NCI-H524 (cell line): ENCODE data around the gene PDLIM5.
"Not testable (repeated sequence)": the region's sequence is repeated elsewhere in the genome, so short reads cannot be mapped to it uniquely, and the experiment has no call there.

Source experiments
- DNase-seq, 2 experiments: peaks; one replicate each; lab custom pipeline; 2025; lab: John Stamatoyannopoulos, UW

Gene PDLIM5

GRCh38 chr4:94451695-94452475 lies at the start of gene PDLIM5:
TSS of gene PDLIM5 (plus strand) at chr4:94451942. CDS start at chr4:94455289, 3,347 bp downstream.
- DNase-seq: peak; percentile 55 to 77

- not testable (repeated sequence) for DNase-seq
Measured at GRCh38 chr4:94402439-94402838, 49.3 kb upstream of the PDLIM5 start.

- DNase-seq: no peak
Measured at GRCh38 chr4:94403751-94404150, 48.0 kb upstream of the PDLIM5 start.

GRCh38 chr4:94406668-94407437 lies 44.9 kb upstream of the PDLIM5 start:
- peak in 1 of 2 experiments; percentile 49 for DNase-seq

- no peak for DNase-seq
Measured at GRCh38 chr4:94407846-94408245, 43.9 kb upstream of the PDLIM5 start.

GRCh38 chr4:94408549-94409374 lies 43.0 kb upstream of the PDLIM5 start:
- no peak for DNase-seq

- no peak for DNase-seq
Measured at GRCh38 chr4:94409375-94409679, 42.4 kb upstream of the PDLIM5 start.

GRCh38 chr4:94409962-94410361 lies 41.8 kb upstream of the PDLIM5 start:
- no peak for DNase-seq

GRCh38 chr4:94410678-94411206 lies 41.0 kb upstream of the PDLIM5 start:
- DNase-seq: no peak

GRCh38 chr4:94411296-94411695 lies 40.4 kb upstream of the PDLIM5 start:
- no peak for DNase-seq

GRCh38 chr4:94412019-94412657 lies 39.6 kb upstream of the PDLIM5 start:
- DNase-seq: no peak

GRCh38 chr4:94412658-94413038 lies 39.1 kb upstream of the PDLIM5 start:
- DNase-seq: no peak

- no peak for DNase-seq
Measured at GRCh38 chr4:94413085-94413840, 38.5 kb upstream of the PDLIM5 start.

GRCh38 chr4:94414907-94415306 lies 36.8 kb upstream of the PDLIM5 start:
- no peak for DNase-seq

- no peak for DNase-seq
Measured at GRCh38 chr4:94415448-94415847, 36.3 kb upstream of the PDLIM5 start.

GRCh38 chr4:94416335-94416734 lies 35.4 kb upstream of the PDLIM5 start:
- no peak for DNase-seq

- no peak for DNase-seq
Measured at GRCh38 chr4:94416981-94417380, 34.8 kb upstream of the PDLIM5 start.

GRCh38 chr4:94419549-94419948 lies 32.2 kb upstream of the PDLIM5 start:
- DNase-seq: no peak

GRCh38 chr4:94419956-94420355 lies 31.8 kb upstream of the PDLIM5 start:
- no peak for DNase-seq

- DNase-seq: no peak
Measured at GRCh38 chr4:94420356-94420755, 31.4 kb upstream of the PDLIM5 start.

- no peak for DNase-seq
Measured at GRCh38 chr4:94426783-94427182, 25.0 kb upstream of the PDLIM5 start.
